ENCODE data around the gene SRSF5.

The SRSF5 gene

DNA sequence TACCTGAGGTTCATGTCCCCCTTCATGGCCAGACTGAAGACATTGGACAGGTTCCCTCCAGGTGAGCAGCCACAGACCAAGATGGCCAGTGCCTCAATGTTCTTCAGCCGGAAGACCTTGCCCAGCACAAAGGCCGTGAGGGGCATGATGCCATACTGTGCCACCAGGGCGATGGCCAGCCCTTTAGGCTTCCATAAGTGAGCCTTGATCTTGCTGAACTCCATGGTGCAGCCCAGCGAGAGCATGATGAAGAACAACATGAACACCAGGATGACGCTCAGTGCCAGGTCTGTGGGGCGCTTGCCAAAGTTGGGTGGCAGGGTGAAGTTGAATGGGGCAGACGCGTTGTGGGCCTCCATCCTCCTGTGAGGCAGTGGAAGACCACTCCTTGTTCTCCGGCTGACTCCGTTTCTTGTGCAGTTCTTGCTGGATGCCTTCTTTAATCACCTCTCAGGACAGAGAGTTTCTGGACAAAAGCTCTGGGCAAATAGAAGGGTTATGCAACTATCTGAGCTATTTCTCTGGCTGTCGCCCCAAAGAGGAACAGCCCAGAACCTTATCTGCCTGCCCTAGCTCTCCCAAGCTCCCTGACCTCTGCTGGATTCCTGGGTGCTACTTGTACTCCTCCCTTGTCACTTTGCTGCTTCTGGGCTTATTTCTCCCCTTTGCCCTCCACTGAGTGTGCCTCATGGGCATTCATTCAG lies 30.0 kb downstream of the SRSF5 start, which contains the start of gene SLC10A1:
Gene SLC10A1, minus strand, starts transcription at position 445 of the 704 bp plus-strand sequence. Its CDS starts 86 bp downstream, at position 359.
- ChIA-PET POLR2A (interaction anchor here (1.1 to 1.3 kb wide), 2 partner anchors 30 to 31 kb away, joined by 3 to 4 read pairs; partner anchors contain the start of gene SRSF5), CTCF (no interaction called here)
- TF ChIP-seq FOXA1 (IDR thresholded peaks at IDR 0.05) (no peak), FOXK2 (IDR thresholded peaks at IDR 0.05) (no peak), BHLHE40 (IDR thresholded peaks at IDR 0.05; ENCODE audit: borderline replicate concordance) (no peak), ZNF384 (IDR thresholded peaks at IDR 0.05) (no peak), NFRKB (IDR thresholded peaks at IDR 0.05) (no peak), FOXM1 (IDR thresholded peaks at IDR 0.05; ENCODE audit: borderline replicate concordance) (no peak), SUZ12 (IDR thresholded peaks at IDR 0.05) (no peak)
- DNase-seq (ENCODE audit: extremely low spot score), result no peak

DNA sequence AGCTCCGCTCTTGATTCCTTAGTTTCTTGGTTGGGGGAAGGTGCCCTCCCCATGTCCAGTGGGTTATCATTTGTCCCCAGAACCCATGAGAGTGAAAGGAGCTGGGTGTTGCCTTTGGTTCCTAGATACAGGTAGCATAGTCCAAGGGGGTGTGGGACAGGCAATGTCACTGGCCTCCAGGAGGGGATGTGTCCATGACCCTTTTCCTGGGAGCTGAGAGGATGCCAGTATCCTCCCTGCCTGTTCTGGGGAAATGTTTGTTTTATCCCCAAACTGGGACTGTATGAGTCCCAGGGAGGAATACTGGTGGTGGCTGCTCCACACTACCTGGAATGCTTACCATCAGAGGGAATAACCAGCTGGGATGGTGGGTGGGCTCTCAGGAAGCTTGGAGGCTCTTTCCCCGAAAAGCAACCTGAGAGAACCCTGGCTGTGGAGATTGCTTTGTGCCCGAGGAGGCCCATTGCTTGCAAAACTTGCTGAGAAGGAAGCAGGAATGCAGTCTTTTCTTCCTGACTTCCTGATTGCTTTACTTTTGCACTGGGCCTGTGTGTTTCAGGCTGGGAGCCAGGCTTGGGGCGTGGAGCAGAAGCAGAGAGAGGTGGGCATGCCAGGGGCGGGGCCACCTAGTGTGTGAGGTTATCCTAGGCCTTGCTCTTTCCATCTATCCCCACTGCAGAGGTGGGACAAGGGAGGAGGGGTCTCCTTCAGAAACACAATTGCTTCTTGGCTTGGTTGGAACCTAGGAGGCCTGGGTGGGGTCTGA lies 30.8 kb downstream of the SRSF5 start:
- no peak for TF ChIP-seq FOXM1 (IDR thresholded peaks at IDR 0.05; ENCODE audit: borderline replicate concordance)
- TF ChIP-seq L3MBTL2 (conservative IDR thresholded peaks at IDR 0.05), result no peak
- TF ChIP-seq HDGF (IDR thresholded peaks at IDR 0.05; ENCODE audit: borderline replicate concordance), result no peak
- no peak for DNase-seq (ENCODE audit: extremely low spot score)
- POLR2A ChIA-PET, result interaction anchor here (1.3 kb wide), 1 partner anchor 31 kb away, joined by 3 read pairs; the partner anchor contains the start of gene SRSF5
- CTCF ChIA-PET, result no interaction called here

DNA sequence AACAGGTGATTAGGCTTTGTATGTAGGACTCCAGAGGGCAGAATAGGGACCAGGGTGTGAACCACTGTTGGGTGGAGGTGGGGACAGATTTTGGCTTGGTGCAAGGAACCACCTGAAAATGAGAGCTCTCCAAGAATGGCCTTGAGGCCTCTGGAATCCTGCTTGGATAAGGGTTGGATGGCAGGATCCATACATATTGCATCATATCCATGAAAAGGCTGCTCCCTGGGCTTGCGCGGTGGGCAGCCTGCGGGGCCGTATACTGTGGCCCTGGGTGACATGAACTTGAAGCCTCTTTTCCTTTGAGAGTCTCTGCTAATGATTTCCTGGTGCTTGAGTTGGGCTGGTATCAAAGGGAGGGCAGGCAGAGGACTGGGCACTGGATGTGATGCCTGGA lies 31.4 kb downstream of the SRSF5 start:
- no peak for TF ChIP-seq BHLHE40 (IDR thresholded peaks at IDR 0.05; ENCODE audit: borderline replicate concordance)
- TF ChIP-seq TARDBP (IDR thresholded peaks at IDR 0.05), result no peak
- TF ChIP-seq CTBP1 (IDR thresholded peaks at IDR 0.05; ENCODE audit: borderline replicate concordance), result no peak
- no peak for TF ChIP-seq SP1 (IDR thresholded peaks at IDR 0.05)
- TF ChIP-seq FOXM1 (IDR thresholded peaks at IDR 0.05; ENCODE audit: borderline replicate concordance), result no peak
- no peak for TF ChIP-seq ZNF384 (IDR thresholded peaks at IDR 0.05)
- TF ChIP-seq FOXA1 (IDR thresholded peaks at IDR 0.05), result no peak
- TF ChIP-seq, protein P1, sequence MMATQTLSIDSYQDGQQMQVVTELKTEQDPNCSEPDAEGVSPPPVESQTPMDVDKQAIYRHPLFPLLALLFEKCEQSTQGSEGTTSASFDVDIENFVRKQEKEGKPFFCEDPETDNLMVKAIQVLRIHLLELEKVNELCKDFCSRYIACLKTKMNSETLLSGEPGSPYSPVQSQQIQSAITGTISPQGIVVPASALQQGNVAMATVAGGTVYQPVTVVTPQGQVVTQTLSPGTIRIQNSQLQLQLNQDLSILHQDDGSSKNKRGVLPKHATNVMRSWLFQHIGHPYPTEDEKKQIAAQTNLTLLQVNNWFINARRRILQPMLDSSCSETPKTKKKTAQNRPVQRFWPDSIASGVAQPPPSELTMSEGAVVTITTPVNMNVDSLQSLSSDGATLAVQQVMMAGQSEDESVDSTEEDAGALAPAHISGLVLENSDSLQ (IDR thresholded peaks at IDR 0.05), result no peak
- TF ChIP-seq L3MBTL2 (conservative IDR thresholded peaks at IDR 0.05), result no peak
- no peak for TF ChIP-seq SUZ12 (IDR thresholded peaks at IDR 0.05)
- TF ChIP-seq LEF1 (IDR thresholded peaks at IDR 0.05; ENCODE audit: borderline replicate concordance), result no peak
- TF ChIP-seq ARNT (IDR thresholded peaks at IDR 0.05), result no peak
- no peak for TF ChIP-seq NFRKB (IDR thresholded peaks at IDR 0.05)
- TF ChIP-seq HDGF (IDR thresholded peaks at IDR 0.05; ENCODE audit: borderline replicate concordance), result no peak
- no peak for TF ChIP-seq FOXK2 (IDR thresholded peaks at IDR 0.05)
- no peak for TF ChIP-seq ELF4 (IDR thresholded peaks at IDR 0.05)
- ChIA-PET POLR2A (interaction anchor here (1.3 kb wide), 1 partner anchor 32 kb away, joined by 3 read pairs; the partner anchor contains the start of gene SRSF5), CTCF (no interaction called here)
- no peak for DNase-seq (ENCODE audit: extremely low spot score)

DNA sequence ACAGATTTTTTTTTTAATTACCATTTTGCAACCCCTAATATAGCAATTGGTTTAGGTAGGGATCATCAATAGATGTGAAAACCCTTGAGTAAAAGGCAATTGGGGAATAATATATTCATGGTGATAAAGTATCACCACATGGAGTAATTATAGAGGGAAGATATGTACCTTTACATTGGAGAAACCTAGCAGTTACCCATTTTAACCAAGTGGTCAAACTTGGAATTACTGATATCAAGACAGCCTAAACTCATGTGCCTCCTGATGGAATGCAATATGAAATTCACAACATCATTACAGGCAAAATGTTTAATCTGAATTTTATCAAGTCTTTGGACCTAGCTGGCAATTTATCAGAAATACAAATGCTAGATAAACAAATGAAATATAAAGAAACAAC lies 36.8 kb downstream of the SRSF5 start:
- no peak for DNase-seq (ENCODE audit: extremely low spot score)
- TF ChIP-seq SUZ12 (IDR thresholded peaks at IDR 0.05), result no peak
- TF ChIP-seq ARNT (IDR thresholded peaks at IDR 0.05), result no peak
- TF ChIP-seq, protein P1 (IDR thresholded peaks at IDR 0.05), result no peak
- no peak for TF ChIP-seq HDGF (IDR thresholded peaks at IDR 0.05; ENCODE audit: borderline replicate concordance)
- TF ChIP-seq TARDBP (IDR thresholded peaks at IDR 0.05), result no peak
- TF ChIP-seq FOXK2 (IDR thresholded peaks at IDR 0.05), result no peak
- TF ChIP-seq BHLHE40 (IDR thresholded peaks at IDR 0.05; ENCODE audit: borderline replicate concordance), result no peak
- TF ChIP-seq ELF4 (IDR thresholded peaks at IDR 0.05), result no peak
- no peak for TF ChIP-seq ZNF384 (IDR thresholded peaks at IDR 0.05)
- no peak for TF ChIP-seq SP1 (IDR thresholded peaks at IDR 0.05)
- no peak for TF ChIP-seq NFRKB (IDR thresholded peaks at IDR 0.05)
- no peak for TF ChIP-seq FOXA1 (IDR thresholded peaks at IDR 0.05)
- TF ChIP-seq L3MBTL2 (conservative IDR thresholded peaks at IDR 0.05), result no peak
- POLR2A ChIA-PET, result no interaction called here
- CTCF ChIA-PET, result interaction anchor here (0.7 to 1.2 kb wide), 2 partner anchors 15 to 219 kb away, joined by 3 to 6 read pairs; no protein-coding TSS in a partner anchor

DNA sequence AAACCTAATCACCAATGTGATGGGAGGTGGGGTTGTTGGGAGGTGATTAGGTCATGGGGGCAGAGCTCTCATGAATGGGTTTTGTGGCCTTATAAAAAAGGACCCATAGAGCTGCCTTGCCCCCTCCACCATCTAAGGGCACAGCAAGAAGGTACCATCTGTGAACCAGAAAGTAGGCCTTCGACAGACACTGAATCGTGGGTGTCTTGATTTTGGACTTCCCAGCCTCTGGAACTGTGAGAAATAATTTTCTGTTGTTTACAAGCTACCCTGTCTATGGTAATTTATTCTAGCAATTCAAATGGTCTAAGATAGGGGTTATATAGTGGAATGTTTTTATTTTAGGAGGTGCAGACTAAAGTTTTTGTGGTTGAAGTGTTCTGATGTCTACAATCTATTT lies 38.0 kb downstream of the SRSF5 start:
- TF ChIP-seq FOXK2 (IDR thresholded peaks at IDR 0.05), result no peak
- TF ChIP-seq TARDBP (IDR thresholded peaks at IDR 0.05), result no peak
- TF ChIP-seq L3MBTL2 (conservative IDR thresholded peaks at IDR 0.05), result no peak
- no peak for TF ChIP-seq FOXM1 (IDR thresholded peaks at IDR 0.05; ENCODE audit: borderline replicate concordance)

DNA sequence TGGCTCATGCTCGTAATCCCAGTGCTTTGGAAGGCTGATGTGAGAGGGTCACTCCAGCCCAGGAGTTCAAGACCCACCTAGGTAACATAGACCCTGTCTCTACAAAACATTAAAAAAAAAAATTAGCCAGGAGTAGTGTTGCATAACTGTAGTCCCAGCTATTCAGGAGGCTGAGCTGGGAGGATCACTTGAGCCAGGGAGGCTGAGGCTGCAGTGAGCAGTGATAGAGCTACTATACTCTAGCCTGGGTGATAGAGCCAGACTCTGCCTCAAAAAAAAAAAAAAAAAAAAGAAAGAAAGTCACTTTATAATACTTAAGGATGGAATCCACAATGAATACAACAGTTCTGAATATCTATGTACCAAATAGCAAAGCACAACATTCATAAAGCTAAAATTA lies 40.2 kb downstream of the SRSF5 start:
- CTCF ChIA-PET, result no interaction called here
- POLR2A ChIA-PET, result interaction anchor here (1.0 kb wide), 1 partner anchor 40 kb away, joined by 3 read pairs; the partner anchor contains the start of gene SRSF5
- no peak for DNase-seq (ENCODE audit: extremely low spot score)
- no peak for TF ChIP-seq TARDBP (IDR thresholded peaks at IDR 0.05)
- TF ChIP-seq FOXM1 (IDR thresholded peaks at IDR 0.05; ENCODE audit: borderline replicate concordance), result no peak
- TF ChIP-seq SUZ12 (IDR thresholded peaks at IDR 0.05), result no peak
- no peak for TF ChIP-seq SP1 (IDR thresholded peaks at IDR 0.05)
- TF ChIP-seq LEF1 (IDR thresholded peaks at IDR 0.05; ENCODE audit: borderline replicate concordance), result no peak
- no peak for TF ChIP-seq CTBP1 (IDR thresholded peaks at IDR 0.05; ENCODE audit: borderline replicate concordance)
- no peak for TF ChIP-seq BHLHE40 (IDR thresholded peaks at IDR 0.05; ENCODE audit: borderline replicate concordance)
- no peak for TF ChIP-seq NFRKB (IDR thresholded peaks at IDR 0.05)
- no peak for TF ChIP-seq ZNF384 (IDR thresholded peaks at IDR 0.05)
- TF ChIP-seq ARNT (IDR thresholded peaks at IDR 0.05), result no peak
- TF ChIP-seq FOXK2 (IDR thresholded peaks at IDR 0.05), result no peak
- TF ChIP-seq, protein P1 (IDR thresholded peaks at IDR 0.05), result no peak

More for the DNA sequence above, 38.0 kb downstream of the SRSF5 start:
- DNase-seq (ENCODE audit: extremely low spot score), result no peak
- POLR2A ChIA-PET, result no interaction called here
- CTCF ChIA-PET, result interaction anchor here (0.6 kb wide), 1 partner anchor 356 kb away, joined by 3 read pairs; no protein-coding TSS in a partner anchor

Measured in HEK293T (cell line).